ENCODE results near the gene MMP15.
"Not testable (repeated sequence)": the region's sequence is repeated elsewhere in the genome, so short reads cannot be mapped to it uniquely, and the experiment has no call there.

MMP15 gene

DNA sequence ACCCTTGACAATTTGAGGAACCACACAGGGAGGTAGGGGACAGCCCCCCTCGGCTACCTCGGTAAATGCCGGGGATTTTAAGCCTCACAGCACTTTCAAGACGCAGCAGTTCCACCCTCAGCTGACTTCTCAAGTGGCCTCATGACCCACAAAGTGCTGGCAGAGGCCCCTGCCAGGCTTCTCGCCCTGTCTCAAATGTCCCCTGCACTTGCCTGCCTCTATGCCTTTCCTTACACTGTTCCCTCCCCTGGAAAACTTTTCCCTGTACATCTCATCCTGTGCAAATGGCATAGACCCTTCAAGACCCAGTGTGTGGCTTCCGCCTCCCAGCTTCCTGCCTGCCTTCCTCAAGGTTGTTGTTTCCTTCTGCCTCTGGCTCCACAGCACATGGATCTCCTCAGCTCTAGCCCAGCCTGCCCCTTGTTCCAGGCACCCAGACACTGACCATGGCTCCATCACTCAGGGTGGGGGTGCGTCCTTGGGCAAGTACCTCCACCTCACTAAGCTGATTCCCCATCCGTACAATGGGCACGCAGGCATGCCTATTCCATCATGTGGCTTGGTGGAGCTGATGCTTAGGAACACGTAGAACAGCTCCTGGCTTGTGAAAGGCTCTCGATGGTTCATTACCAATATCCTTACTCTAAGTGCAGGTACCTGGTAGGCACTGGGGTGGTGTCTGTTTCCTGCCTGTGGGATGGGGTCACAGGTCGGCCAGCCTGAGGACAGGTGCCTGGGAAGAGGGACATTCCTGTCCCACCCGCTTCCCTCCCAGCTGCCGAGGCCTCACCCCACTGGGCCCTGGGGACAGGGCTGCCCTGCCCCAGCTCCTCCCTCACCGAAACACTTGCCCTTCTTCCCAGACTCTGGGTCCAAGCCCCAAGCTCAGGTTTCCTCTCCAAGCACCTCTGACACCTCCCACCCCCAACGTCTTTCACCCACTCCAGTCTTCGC lies 24.0 kb downstream of the MMP15 start:
- DNase-seq (ENCODE audit: low read depth, low spot score): no peak

GRCh38 chr16:58051296-58051695 lies 25.7 kb downstream of the MMP15 start:
- no peak for DNase-seq (ENCODE audit: low read depth, low spot score)

- DNase-seq (ENCODE audit: low read depth, low spot score): no peak
Measured at GRCh38 chr16:58051821-58052603, 26.5 kb downstream of the MMP15 start.

GRCh38 chr16:58053682-58054005 lies 28.1 kb downstream of the MMP15 start:
- DNase-seq (ENCODE audit: low read depth, low spot score): no peak

DNA sequence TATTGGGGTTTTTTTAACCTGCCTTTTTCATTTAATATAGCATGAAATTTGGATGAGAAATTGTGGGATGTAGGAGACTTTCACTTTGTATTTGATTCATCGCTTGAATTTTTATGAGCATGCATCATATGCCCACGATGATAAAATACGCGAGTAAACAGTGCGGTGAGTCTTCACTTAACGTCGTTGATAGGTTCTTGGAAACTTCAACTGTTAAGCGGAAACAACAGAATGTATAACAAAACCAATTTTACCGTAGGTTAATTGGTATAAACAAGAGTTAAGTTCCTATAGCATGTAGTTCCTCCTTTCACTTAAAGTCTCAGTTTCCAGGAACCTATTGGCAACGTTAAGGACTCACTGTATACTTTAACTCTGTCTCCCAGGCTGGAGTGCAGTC lies 28.7 kb downstream of the MMP15 start:
- no peak for DNase-seq (ENCODE audit: low read depth, low spot score)

GRCh38 chr16:58056580-58056979 lies 31.0 kb downstream of the MMP15 start:
- DNase-seq (ENCODE audit: low read depth, low spot score): no peak

DNA sequence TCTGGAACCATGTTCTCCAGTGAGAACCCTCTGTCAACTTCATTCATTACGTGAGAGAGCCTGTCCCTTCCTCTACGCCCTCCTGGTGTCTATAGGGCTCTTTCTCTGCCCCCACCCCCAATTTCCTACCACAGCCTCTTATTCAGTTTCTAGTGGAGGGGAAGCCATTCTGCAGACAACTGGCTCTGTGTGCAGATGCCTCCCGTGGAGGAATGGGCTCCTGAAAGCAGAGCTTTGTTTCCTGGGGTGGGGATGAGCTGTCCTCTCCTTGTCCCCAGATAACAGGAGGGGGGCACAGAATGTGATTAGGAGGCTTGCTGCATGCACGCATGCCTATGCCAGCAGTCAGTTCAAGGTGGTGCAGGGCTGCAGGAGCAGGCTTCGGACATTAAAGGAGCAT lies 31.6 kb downstream of the MMP15 start:
- DNase-seq (ENCODE audit: low read depth, low spot score): no peak

DNA sequence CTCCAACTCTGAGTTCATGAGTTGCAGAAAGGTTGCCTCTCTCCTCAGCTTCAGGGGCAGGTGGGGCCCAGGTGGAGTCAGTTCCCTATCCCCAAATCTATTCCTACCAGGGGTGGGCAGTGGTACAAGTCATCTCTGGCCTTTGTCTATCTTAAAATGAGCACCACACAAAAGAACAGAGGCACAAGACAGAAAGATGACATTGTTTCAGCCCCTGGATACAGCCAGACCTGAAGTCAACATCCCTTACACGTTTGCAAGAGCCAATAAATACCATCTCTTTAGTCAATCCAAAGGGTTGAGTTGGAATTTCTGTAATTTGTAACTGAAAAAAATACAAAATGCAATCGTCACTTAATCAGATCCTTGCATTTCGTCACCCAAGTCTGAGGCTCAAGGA lies 32.2 kb downstream of the MMP15 start:
- no peak for DNase-seq (ENCODE audit: low read depth, low spot score)

DNA sequence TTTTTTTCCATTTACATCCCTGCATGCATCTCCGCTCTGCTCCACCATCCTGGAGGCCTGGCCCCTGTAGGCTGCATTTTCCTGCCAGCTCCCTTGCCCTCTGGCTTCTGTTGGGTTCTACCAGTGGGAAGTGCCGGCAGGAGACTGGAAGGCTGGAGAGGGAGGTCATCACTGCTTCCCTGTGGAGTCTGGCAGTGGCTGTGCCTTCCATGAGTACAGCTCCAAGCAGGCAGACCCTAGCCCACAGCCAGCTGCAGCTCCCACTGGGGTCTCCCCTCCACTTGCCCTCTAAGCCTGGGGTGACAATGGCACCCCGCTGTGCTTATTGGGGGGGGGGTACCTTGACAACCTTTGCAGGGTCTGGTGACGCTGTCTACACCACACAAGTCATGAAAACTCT lies 37.3 kb downstream of the MMP15 start:
- no peak for DNase-seq (ENCODE audit: low read depth, low spot score)

- DNase-seq (ENCODE audit: low read depth, low spot score): no peak
Measured at GRCh38 chr16:58063377-58064076, 38.0 kb downstream of the MMP15 start.

DNA sequence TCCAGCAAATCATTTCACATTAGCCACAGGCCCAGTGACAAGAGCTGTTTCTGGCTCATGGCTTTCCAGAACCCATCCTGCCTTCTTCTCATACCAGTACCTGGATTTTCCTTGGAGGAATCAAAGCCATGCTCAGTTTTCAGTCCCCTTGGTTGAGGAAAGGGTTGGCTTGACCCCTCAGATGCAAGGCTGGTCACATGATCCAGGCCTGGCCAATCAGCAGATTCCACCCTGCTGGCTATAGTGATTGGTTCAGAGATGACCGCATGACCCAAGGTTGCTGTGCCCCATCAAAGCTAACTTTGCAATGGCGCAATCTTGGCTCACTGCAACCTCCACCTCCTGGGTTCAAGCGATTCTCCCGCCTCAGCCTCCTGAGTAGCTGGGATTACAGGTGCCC lies 45.0 kb downstream of the MMP15 start:
- no peak for DNase-seq (ENCODE audit: low read depth, low spot score)

DNA sequence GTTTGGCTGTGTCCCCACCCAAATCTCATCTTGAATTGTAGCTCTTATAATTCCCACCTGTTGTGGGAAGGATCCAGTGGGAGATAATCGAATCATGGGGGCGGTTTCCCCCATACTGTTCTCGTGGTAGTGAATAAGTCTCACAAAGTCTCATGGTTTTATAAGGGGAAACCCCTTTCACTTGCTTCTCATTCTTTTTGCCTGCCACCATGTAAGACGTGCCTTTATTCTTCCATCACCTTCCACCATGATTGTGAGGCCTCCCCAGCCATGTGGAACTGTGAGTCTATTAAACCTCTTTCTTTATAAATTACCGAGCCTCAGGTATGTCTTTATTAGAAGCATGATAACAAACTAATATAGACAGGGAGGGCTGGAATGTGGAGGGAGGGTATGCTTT lies 46.6 kb downstream of the MMP15 start:
- not testable (repeated sequence) for DNase-seq (ENCODE audit: low read depth, low spot score)

DNA sequence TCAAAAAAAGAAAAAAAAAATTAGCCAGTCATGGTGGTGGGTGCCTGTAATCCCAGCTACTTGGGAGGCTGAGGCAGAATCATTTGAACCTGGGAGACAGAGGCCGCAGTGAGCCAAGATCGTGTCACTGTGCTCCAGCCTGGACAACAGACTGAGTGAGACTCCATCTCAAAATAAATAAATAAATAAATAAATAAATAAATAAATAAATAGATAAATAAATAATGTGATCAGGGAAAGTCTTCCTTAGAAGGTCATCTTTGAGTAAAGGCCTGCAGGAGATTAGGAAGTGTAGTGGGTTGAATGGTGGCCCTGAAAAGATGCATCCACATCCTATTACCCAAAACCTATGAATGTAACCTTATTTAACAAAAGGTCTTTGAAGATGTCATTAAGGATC lies 47.5 kb downstream of the MMP15 start:
- DNase-seq (ENCODE audit: low read depth, low spot score): not testable (repeated sequence)

DNA sequence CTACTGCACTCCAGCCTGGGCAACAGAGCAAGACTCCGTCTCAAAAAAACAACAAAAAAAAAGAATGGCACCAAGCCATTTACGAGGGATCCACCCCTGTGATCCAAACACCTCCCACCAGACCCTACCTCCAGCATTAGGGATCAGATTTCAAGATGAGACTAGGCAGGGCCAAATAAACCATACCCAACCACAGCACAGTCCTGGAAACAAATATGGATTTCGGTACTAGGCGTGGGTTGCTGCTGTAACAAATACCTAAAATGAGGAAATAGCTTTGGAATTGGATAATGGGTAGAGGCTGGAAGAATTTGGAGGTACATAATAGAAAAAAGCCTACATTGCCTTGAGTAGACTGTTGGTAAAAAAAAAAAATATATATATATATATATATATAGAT lies 49.1 kb downstream of the MMP15 start:
- DNase-seq (ENCODE audit: low read depth, low spot score): no peak

GRCh38 chr16:58076514-58076913 lies 51.0 kb downstream of the MMP15 start:
- no peak for DNase-seq (ENCODE audit: low read depth, low spot score)

DNA sequence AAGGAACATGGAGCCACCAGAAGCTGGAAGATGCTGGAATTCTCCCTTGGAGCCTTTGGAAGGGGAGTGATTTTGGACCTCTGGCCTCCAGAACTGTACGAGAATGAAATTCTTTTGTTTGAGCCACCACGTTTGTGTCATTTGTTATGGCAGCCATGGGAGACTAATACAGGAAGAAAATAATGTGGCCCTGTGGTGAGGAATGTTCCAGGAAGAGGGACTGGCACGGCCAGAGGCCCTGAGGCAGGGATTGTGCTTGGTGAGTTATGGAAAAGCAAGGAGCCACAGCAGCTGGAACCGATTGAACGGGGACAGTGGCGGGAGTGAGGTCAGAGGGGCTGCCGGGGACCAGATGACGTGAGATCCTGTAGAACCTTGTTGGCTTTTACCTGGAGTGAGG lies 52.2 kb downstream of the MMP15 start:
- no peak for DNase-seq (ENCODE audit: low read depth, low spot score)

- not testable (repeated sequence) for DNase-seq (ENCODE audit: low read depth, low spot score)
Measured at GRCh38 chr16:58080657-58081056, 55.1 kb downstream of the MMP15 start.

DNA sequence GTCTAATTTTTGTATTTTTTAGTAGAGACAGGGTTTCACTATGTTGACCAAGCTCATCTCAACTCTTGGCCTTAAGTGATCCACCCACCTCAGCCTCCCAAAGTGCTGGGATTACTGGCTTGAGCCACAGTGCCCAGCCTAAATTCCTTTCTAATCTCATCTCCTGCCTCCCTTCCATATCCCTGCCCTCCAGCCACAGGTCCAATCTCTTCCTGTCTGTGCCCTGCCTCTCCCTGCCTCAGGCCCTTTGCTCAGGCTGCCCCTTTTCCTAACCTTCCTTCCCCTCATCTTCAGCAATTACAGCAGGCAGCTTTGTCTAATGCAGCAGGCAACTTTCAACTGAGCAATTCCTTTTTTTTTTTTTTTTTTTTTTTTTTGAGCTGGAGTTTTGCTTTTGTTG lies 56.8 kb downstream of the MMP15 start:
- no peak for DNase-seq (ENCODE audit: low read depth, low spot score)

GRCh38 chr16:58084635-58085034 lies 59.1 kb downstream of the MMP15 start:
- no peak for DNase-seq (ENCODE audit: low read depth, low spot score)

- DNase-seq (ENCODE audit: low read depth, low spot score): no peak
Measured at GRCh38 chr16:58085171-58085570, 59.6 kb downstream of the MMP15 start.

GRCh38 chr16:58085584-58086251 lies 60.2 kb downstream of the MMP15 start:
- DNase-seq (ENCODE audit: low read depth, low spot score): no peak

Measured in astrocyte of the hippocampus (primary cell).